NCI-H460 (cell line): Measurements from ENCODE around the gene FZD7. TPM values are rescaled to one million over a fixed set of nuclear protein-coding genes. Genes with fewer than 3 reads are reported as not detected.

Source experiments
- DNase-seq: peaks from one replicate; pipeline ENCODE4 v3.0.0-alpha.2; 2016; ENCODE audit warnings: low read depth; ENCODE audit errors: extremely low read depth
- total RNA-seq: library from RNA; depleted of rRNA; stranded (reverse); fragments of >200 nt; shearing (Covaris generic); gene quantifications from 2 replicates; pipeline ENCODE4 v1.2.3, GENCODE V29; 2014

FZD7 gene
- total RNA-seq, 1 experiment from 2014 or later, result 16.8 TPM

GRCh38 chr2:202035089-202035940, 1.7 kb downstream of the FZD7 start:
- DNase-seq, result no peak

- DNase-seq, result no peak
Observed at GRCh38 chr2:202035941-202036372, 2.3 kb downstream of the FZD7 start.

GRCh38 chr2:202036601-202037037, 3.0 kb downstream of the FZD7 start:
- DNase-seq, result no peak

GRCh38 chr2:202037086-202037485, 3.4 kb downstream of the FZD7 start:
- no peak for DNase-seq

- DNase-seq, result peak; percentile 60
Observed at GRCh38 chr2:202038471-202039277, 5.0 kb downstream of the FZD7 start.

- peak; percentile 26 for DNase-seq
Observed at GRCh38 chr2:202039278-202040078, 5.8 kb downstream of the FZD7 start.

GRCh38 chr2:202040079-202040844, 6.6 kb downstream of the FZD7 start:
- no peak for DNase-seq

- no peak for DNase-seq
Observed at GRCh38 chr2:202042444-202042843, 8.8 kb downstream of the FZD7 start.

GRCh38 chr2:202043475-202043874, 9.8 kb downstream of the FZD7 start:
- no peak for DNase-seq

GRCh38 chr2:202044777-202045176, 11.1 kb downstream of the FZD7 start:
- DNase-seq, result no peak

- no peak for DNase-seq
Observed at GRCh38 chr2:202046572-202046971, 12.9 kb downstream of the FZD7 start.

GRCh38 chr2:202049092-202049728, 15.6 kb downstream of the FZD7 start:
- DNase-seq, result no peak

GRCh38 chr2:202049840-202050239, 16.2 kb downstream of the FZD7 start:
- no peak for DNase-seq

- no peak for DNase-seq
Observed at GRCh38 chr2:202050652-202051051, 17.0 kb downstream of the FZD7 start.

GRCh38 chr2:202051499-202052161, 18.0 kb downstream of the FZD7 start:
- DNase-seq, result no peak

GRCh38 chr2:202052235-202052634, 18.6 kb downstream of the FZD7 start:
- DNase-seq, result no peak

- DNase-seq, result no peak
Observed at GRCh38 chr2:202054679-202055078, 21.0 kb downstream of the FZD7 start.

- no peak for DNase-seq
Observed at GRCh38 chr2:202056611-202057010, 23.0 kb downstream of the FZD7 start.

GRCh38 chr2:202060218-202060617, 26.6 kb downstream of the FZD7 start:
- DNase-seq, result no peak
